Activated naive CD8-positive, alpha-beta T cell (primary cell): ENCODE measurements around the gene SPAG6.

Experiments used
- H3K27ac Mint-ChIP-seq: one replicate; pipeline ENCODE4 v1.8.0; 2021; ENCODE audit warnings: mixed read lengths
- H3K27me3 Mint-ChIP-seq: one replicate; pipeline ENCODE4 v1.8.0; 2021; ENCODE audit warnings: mixed read lengths
- H3K36me3 Mint-ChIP-seq: one replicate; pipeline ENCODE4 v1.8.0; 2021; ENCODE audit warnings: mixed read lengths
- H3K4me1 Mint-ChIP-seq: one replicate; pipeline ENCODE4 v1.8.0; 2021; ENCODE audit warnings: low read depth, mixed read lengths
- H3K4me3 Mint-ChIP-seq: one replicate; pipeline ENCODE4 v1.8.0; 2021; ENCODE audit warnings: mild to moderate bottlenecking, mixed read lengths
- H3K9me3 Mint-ChIP-seq: one replicate; pipeline ENCODE4 v1.8.0; 2021; ENCODE audit warnings: low read depth, mixed read lengths

SPAG6 gene

GRCh38 chr10:22318772-22319171 lies 26.5 kb upstream of the SPAG6 start:
- Mint-ChIP-seq H3K27me3 (peaks cover 8% of the 10 kb centered on the region), H3K4me1 (peaks cover 49% of the 10 kb centered on the region), H3K9me3 (no peaks in the 10 kb centered on the region), H3K36me3 (no peaks in the 10 kb centered on the region), H3K4me3 (peak overlapping the region; percentile 93), H3K27ac (peak overlapping the region; percentile 41)

GRCh38 chr10:22319547-22319979 lies 25.7 kb upstream of the SPAG6 start:
- no peaks in the 10 kb centered on the region for H3K36me3 Mint-ChIP-seq
- peaks cover 11% of the 10 kb centered on the region for H3K27me3 Mint-ChIP-seq
- peak overlapping the region; percentile 90 for H3K4me3 Mint-ChIP-seq
- peak overlapping the region; percentile 92 for H3K27ac Mint-ChIP-seq
- peaks cover 57% of the 10 kb centered on the region for H3K4me1 Mint-ChIP-seq
- H3K9me3 Mint-ChIP-seq: no peaks in the 10 kb centered on the region

GRCh38 chr10:22319980-22320558 lies 25.2 kb upstream of the SPAG6 start:
- H3K27me3 Mint-ChIP-seq: peaks cover 14% of the 10 kb centered on the region

GRCh38 chr10:22320591-22321155 lies 24.6 kb upstream of the SPAG6 start, which contains the start of gene BMI1:
Gene BMI1, plus strand, starts transcription at chr10:22321099. Its CDS starts 5,351 bp downstream, at chr10:22326450.
- Mint-ChIP-seq H3K4me3 (peak within 1 kb of the TSS; percentile 93), H3K36me3 (no peaks in the 10 kb centered on the region), H3K27ac (peak within 1 kb of the TSS; percentile 93), H3K9me3 (no peaks in the 10 kb centered on the region), H3K27me3 (peaks cover 14% of the 10 kb centered on the region), H3K4me1 (peaks cover 54% of the 10 kb centered on the region)

More at GRCh38 chr10:22319980-22320558, 25.2 kb upstream of the SPAG6 start:
- Mint-ChIP-seq H3K9me3 (no peaks in the 10 kb centered on the region), H3K27ac (peak overlapping the region; percentile 92), H3K4me1 (peaks cover 57% of the 10 kb centered on the region), H3K4me3 (peak overlapping the region; percentile 90), H3K36me3 (no peaks in the 10 kb centered on the region)

DNA sequence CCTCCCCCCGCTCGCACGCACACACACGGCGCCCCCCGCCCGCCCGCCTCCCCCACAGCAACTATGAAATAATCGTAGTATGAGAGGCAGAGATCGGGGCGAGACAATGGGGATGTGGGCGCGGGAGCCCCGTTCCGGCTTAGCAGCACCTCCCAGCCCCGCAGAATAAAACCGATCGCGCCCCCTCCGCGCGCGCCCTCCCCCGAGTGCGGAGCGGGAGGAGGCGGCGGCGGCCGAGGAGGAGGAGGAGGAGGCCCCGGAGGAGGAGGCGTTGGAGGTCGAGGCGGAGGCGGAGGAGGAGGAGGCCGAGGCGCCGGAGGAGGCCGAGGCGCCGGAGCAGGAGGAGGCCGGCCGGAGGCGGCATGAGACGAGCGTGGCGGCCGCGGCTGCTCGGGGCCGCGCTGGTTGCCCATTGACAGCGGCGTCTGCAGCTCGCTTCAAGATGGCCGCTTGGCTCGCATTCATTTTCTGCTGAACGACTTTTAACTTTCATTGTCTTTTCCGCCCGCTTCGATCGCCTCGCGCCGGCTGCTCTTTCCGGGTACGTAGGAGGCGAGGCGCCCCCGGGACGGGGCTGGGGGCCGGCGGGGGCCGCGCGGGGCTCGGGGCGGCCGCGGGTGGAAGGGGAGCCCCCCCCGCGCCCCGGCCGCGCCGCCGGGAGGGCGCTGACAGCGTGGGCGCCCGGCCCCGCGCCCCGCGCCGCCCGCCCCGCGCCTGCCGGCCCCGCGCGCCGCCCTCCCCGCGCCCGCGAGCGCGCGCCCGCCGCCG lies 24.0 kb upstream of the SPAG6 start:
- Mint-ChIP-seq H3K9me3 (no peaks in the 10 kb centered on the region), H3K36me3 (peaks cover 2% of the 10 kb centered on the region), H3K27me3 (peaks cover 16% of the 10 kb centered on the region), H3K4me3 (peak overlapping the region; percentile 88), H3K27ac (peak overlapping the region; percentile 93), H3K4me1 (peaks cover 57% of the 10 kb centered on the region)

DNA sequence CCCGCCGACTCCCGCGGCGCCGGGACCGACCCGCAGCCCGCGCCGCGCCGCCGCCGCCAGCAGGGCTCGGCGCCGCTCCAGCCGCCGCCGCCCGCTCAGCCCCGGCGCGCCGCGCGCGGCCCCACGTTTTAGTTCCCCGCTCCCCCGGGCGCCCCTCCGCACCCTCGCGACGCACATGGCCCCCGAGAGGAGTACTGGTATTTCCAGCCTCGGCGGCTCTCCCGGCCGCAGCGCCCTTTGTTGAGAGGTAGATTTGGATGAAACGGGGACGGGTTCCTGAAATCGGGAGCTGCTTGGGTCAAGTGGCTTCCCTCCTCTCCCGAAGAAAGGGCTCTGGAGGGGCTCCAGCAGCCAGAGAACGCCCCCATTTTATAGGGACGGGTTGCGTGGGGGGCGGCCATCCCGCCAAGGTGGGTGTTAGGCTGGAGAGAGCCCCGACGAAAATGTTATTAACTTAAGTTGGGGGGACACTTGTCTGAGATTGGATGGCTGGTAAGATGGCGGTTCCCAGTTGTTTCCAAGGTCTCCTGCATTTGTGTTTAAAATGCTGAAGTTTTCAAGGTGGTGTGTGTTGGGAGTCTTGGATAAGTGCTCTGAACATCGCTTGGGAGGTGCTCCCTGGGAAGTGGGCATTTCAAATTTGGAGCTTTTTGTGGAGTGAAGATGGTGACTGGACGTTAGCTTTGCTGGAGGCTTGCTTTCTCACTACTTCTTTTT lies 23.2 kb upstream of the SPAG6 start:
- Mint-ChIP-seq H3K4me3 (peak overlapping the region; percentile 93), H3K27ac (peak overlapping the region; percentile 90), H3K9me3 (no peaks in the 10 kb centered on the region), H3K27me3 (peaks cover 20% of the 10 kb centered on the region), H3K4me1 (peaks cover 60% of the 10 kb centered on the region), H3K36me3 (peaks cover 6% of the 10 kb centered on the region)

- H3K36me3 Mint-ChIP-seq: peaks cover 7% of the 10 kb centered on the region
- peaks cover 56% of the 10 kb centered on the region for H3K4me1 Mint-ChIP-seq
- no peaks in the 10 kb centered on the region for H3K9me3 Mint-ChIP-seq
- H3K4me3 Mint-ChIP-seq: peak overlapping the region; percentile 93
- H3K27me3 Mint-ChIP-seq: peaks cover 20% of the 10 kb centered on the region
- peak overlapping the region; percentile 90 for H3K27ac Mint-ChIP-seq
Observed at GRCh38 chr10:22322641-22323160, 22.6 kb upstream of the SPAG6 start.

- H3K27ac Mint-ChIP-seq: peak overlapping the region; percentile 36
- peaks cover 7% of the 10 kb centered on the region for H3K36me3 Mint-ChIP-seq
- H3K4me1 Mint-ChIP-seq: peaks cover 47% of the 10 kb centered on the region
- no peaks in the 10 kb centered on the region for H3K9me3 Mint-ChIP-seq
- peak overlapping the region; percentile 93 for H3K4me3 Mint-ChIP-seq
- H3K27me3 Mint-ChIP-seq: peaks cover 20% of the 10 kb centered on the region
Observed at GRCh38 chr10:22323538-22324305, 21.6 kb upstream of the SPAG6 start.

DNA sequence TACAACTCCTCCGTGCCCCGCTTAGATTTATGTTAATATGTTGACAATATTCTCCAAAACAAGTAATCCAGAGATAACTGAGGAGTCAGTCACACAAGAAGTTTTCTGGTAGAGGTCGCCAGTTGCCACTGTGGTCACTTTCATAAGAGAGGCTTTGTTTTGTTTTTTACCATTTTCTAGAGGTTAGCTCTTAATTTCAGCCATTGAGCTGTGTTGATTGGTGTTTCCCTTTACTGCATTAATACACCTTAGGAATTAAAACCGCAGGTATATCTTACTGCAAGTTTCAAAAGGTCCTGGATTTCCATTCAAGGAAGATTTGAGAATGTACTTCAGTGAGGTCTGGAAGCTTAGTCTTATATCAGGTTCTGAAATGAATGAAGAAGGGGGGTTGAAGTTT lies 20.9 kb upstream of the SPAG6 start:
- Mint-ChIP-seq H3K4me3 (peak overlapping the region; percentile 93), H3K9me3 (no peaks in the 10 kb centered on the region), H3K4me1 (peaks cover 43% of the 10 kb centered on the region), H3K27ac (peak overlapping the region; percentile 69), H3K36me3 (peaks cover 7% of the 10 kb centered on the region), H3K27me3 (peaks cover 20% of the 10 kb centered on the region)

GRCh38 chr10:22324893-22325271 lies 20.4 kb upstream of the SPAG6 start:
- H3K4me1 Mint-ChIP-seq: peaks cover 40% of the 10 kb centered on the region
- peak overlapping the region; percentile 93 for H3K4me3 Mint-ChIP-seq
- H3K36me3 Mint-ChIP-seq: peaks cover 12% of the 10 kb centered on the region
- peak overlapping the region; percentile 69 for H3K27ac Mint-ChIP-seq
- H3K9me3 Mint-ChIP-seq: no peaks in the 10 kb centered on the region
- peaks cover 20% of the 10 kb centered on the region for H3K27me3 Mint-ChIP-seq

GRCh38 chr10:22325272-22326144 lies 19.8 kb upstream of the SPAG6 start:
- H3K4me1 Mint-ChIP-seq: peaks cover 36% of the 10 kb centered on the region
- H3K27me3 Mint-ChIP-seq: peaks cover 20% of the 10 kb centered on the region
- peaks cover 12% of the 10 kb centered on the region for H3K36me3 Mint-ChIP-seq
- peak overlapping the region; percentile 69 for H3K27ac Mint-ChIP-seq
- peak overlapping the region; percentile 93 for H3K4me3 Mint-ChIP-seq
- no peaks in the 10 kb centered on the region for H3K9me3 Mint-ChIP-seq

DNA sequence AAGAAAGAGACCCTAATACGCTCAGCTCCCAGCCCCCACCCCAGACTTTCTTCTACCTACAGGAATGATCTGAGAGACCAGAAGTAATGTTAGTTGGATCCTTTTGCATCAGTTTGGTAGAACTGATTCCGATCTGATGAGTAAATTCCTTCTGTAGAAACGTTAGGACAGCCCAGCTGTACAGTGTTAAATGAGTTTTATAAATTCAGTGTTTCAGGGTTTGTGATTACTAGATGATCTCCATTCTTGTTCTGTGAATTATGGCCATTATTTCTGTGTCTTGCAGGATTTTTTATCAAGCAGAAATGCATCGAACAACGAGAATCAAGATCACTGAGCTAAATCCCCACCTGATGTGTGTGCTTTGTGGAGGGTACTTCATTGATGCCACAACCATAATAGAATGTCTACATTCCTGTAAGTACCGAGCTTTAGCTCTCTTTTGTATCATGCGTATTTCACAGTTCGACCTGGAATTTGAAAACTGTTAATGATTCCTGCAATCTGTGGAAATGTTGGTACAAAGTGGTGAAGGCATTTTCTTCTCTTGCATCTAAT lies 19.1 kb upstream of the SPAG6 start:
- H3K36me3 Mint-ChIP-seq: peaks cover 12% of the 10 kb centered on the region
- peaks cover 20% of the 10 kb centered on the region for H3K27me3 Mint-ChIP-seq
- peak overlapping the region; percentile 2 for H3K27ac Mint-ChIP-seq
- no peaks in the 10 kb centered on the region for H3K9me3 Mint-ChIP-seq
- peaks cover 38% of the 10 kb centered on the region for H3K4me1 Mint-ChIP-seq
- peak overlapping the region; percentile 78 for H3K4me3 Mint-ChIP-seq

DNA sequence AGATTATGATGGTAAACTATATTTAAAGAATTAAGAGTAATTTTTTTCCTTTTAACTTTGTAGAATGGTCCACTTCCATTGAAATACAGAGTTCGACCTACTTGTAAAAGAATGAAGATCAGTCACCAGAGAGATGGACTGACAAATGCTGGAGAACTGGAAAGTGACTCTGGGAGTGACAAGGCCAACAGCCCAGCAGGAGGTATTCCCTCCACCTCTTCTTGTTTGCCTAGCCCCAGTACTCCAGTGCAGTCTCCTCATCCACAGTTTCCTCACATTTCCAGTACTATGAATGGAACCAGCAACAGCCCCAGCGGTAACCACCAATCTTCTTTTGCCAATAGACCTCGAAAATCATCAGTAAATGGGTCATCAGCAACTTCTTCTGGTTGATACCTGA lies 16.1 kb upstream of the SPAG6 start:
- Mint-ChIP-seq H3K4me1 (peaks cover 40% of the 10 kb centered on the region), H3K4me3 (no peak overlapping the region), H3K36me3 (peaks cover 16% of the 10 kb centered on the region), H3K27ac (no peak overlapping the region), H3K27me3 (peaks cover 18% of the 10 kb centered on the region), H3K9me3 (no peaks in the 10 kb centered on the region)
